Renal pelvis (tissue), 4 donors: ENCODE measurements around the gene OPN4. TPM values are rescaled to one million over a fixed set of nuclear protein-coding genes. Genes with fewer than 3 reads are reported as not detected.

Source experiments
- DNase-seq: peaks from one replicate; pipeline ENCODE4 v3.0.0-alpha.2; 2013
- polyA plus RNA-seq, 3 donors: library from polyadenylated mRNA; unstranded; fragments of 120-200 nt; gene quantifications; one replicate each; pipeline ENCODE4 v1.2.1, GENCODE V29; 2013; ENCODE audit not compliant: insufficient read length in 3 of 3

OPN4 gene
- polyA plus RNA-seq, 3 donors = not detected

GRCh38 chr10:86699125-86699524 lies 44.8 kb downstream of the OPN4 start:
- DNase-seq = no peak

- no peak for DNase-seq
These were observed 45.2 kb downstream of the OPN4 start for GRCh38 chr10:86699541-86699940.

- DNase-seq = no peak
These were observed 45.9 kb downstream of the OPN4 start for GRCh38 chr10:86699991-86700840.

GRCh38 chr10:86700851-86701617 lies 46.7 kb downstream of the OPN4 start:
- no peak for DNase-seq

- DNase-seq = no peak
These were observed 48.8 kb downstream of the OPN4 start for GRCh38 chr10:86703176-86703575.

GRCh38 chr10:86705139-86705538 lies 50.8 kb downstream of the OPN4 start:
- no peak for DNase-seq

- no peak for DNase-seq
These were observed 51.6 kb downstream of the OPN4 start for GRCh38 chr10:86705905-86706304.

- DNase-seq = no peak
These were observed 52.1 kb downstream of the OPN4 start for GRCh38 chr10:86706401-86706841.

- DNase-seq = no peak
These were observed 52.6 kb downstream of the OPN4 start for GRCh38 chr10:86706977-86707376.

- no peak for DNase-seq
These were observed 53.2 kb downstream of the OPN4 start for GRCh38 chr10:86707505-86707904.

GRCh38 chr10:86708068-86708782 lies 53.9 kb downstream of the OPN4 start:
- no peak for DNase-seq

- no peak for DNase-seq
These were observed 54.5 kb downstream of the OPN4 start for GRCh38 chr10:86708783-86709380.

GRCh38 chr10:86709396-86710185 lies 55.2 kb downstream of the OPN4 start:
- no peak for DNase-seq

GRCh38 chr10:86710987-86711512 lies 56.7 kb downstream of the OPN4 start:
- peak; percentile 92 for DNase-seq

GRCh38 chr10:86711513-86712316 lies 57.4 kb downstream of the OPN4 start:
- peak; percentile 54 for DNase-seq

- DNase-seq = no peak
These were observed 58.0 kb downstream of the OPN4 start for GRCh38 chr10:86712317-86712707.

- DNase-seq = no peak
These were observed 60.9 kb downstream of the OPN4 start for GRCh38 chr10:86715156-86715795.

GRCh38 chr10:86715836-86716235 lies 61.5 kb downstream of the OPN4 start:
- no peak for DNase-seq
